Heart right ventricle (tissue), 16 donors: ENCODE data around the gene PROP1. TPM values are rescaled to one million over a fixed set of nuclear protein-coding genes. Genes with fewer than 3 reads are reported as not detected.
A peak's percentile ranks its signal among the peaks of the same experiment; 100 is the strongest.

Experiments
- ATAC-seq, 8 donors: fragments of 200-7000 bp; cut with Tn5 transposase; one replicate each; pipeline ENCODE4 v1.9.1; 2020; ENCODE audit warnings: mild to moderate bottlenecking in 8 of 8, moderate library complexity in 8 of 8, moderate number of reproducible peaks in 1 of 8
- DNase-seq, 2 donors: peaks; one replicate each; pipeline ENCODE4 v3.0.0-alpha.2; 2020
- H3K27ac ChIP-seq, 10 donors: fragments of 200-600 bp; sonication (generic) in 2 of 10; one replicate each; pipeline versions ENCODE4 v1.5.0 to v1.8.0; 2020 to 2022; ENCODE audit warnings: mild to moderate bottlenecking in 3 of 10
- H3K27me3 ChIP-seq, 7 donors: fragments of 200-600 bp; one replicate each; pipeline ENCODE4 v1.8.0; 2021 to 2022; ENCODE audit warnings: mild to moderate bottlenecking in 2 of 7
- H3K36me3 ChIP-seq, 9 donors: fragments of 200-600 bp; sonication (generic) in 1 of 9; one replicate each; pipeline versions ENCODE4 v1.5.0 to v1.8.0; 2020 to 2022; ENCODE audit warnings: mild to moderate bottlenecking in 2 of 9
- H3K4me1 ChIP-seq, 9 donors: fragments of 200-600 bp; sonication (generic) in 1 of 9; one replicate each; pipeline versions ENCODE4 v1.5.0 to v1.8.0; 2020 to 2022; ENCODE audit warnings: mild to moderate bottlenecking in 4 of 9
- H3K4me3 ChIP-seq, 10 donors: fragments of 200-600 bp; sonication (generic) in 2 of 10; one replicate each; pipeline versions ENCODE4 v1.5.0 to v1.8.0; 2020 to 2022; ENCODE audit warnings: mild to moderate bottlenecking in 7 of 10, moderate library complexity in 2 of 10
- H3K9me3 ChIP-seq, 11 donors: fragments of 200-600 bp in 10 of 11; sonication (generic) in 2 of 11; one replicate each; pipeline versions ENCODE4 v1.5.0 to v1.8.0; 2013 to 2022; ENCODE audit warnings: mild to moderate bottlenecking in 2 of 11, control low read depth in 1 of 11, moderate library complexity in 1 of 11
- WGBS, 2 donors: extraction: QIAGEN DNeasy Blood & Tissue Kit; methylation state at CpG; one replicate each; pipeline ENCODE4 v1.1.7; 2013; ENCODE audit warnings: inconsistent platforms in 1 of 2; 5-methylcytosine and 5-hydroxymethylcytosine counted together
- intact Hi-C, 10 donors: fragments of 100-400 bp; cut with DNase I; formaldehyde crosslinking; loops; one replicate each; pipeline versions ENCODE4 v1.11.1 to v1.14.2; 2022
- polyA plus RNA-seq, 2 donors: library from polyadenylated mRNA; stranded (reverse); fragments of 200-250 nt; gene quantifications; one replicate each; pipeline ENCODE4 v1.2.3, GENCODE V29; 2013
- total RNA-seq, 10 donors: library from RNA; stranded (reverse); fragmentation: NEBNext Ultra II Directional in 3 of 10; extraction: Animal tissue kit (Norgen Biotek cat#: 25700) in 3 of 10; gene quantifications; one replicate each; pipeline versions ENCODE4 v1.2.1 to v1.2.4, GENCODE V29; 2021 to 2023
- TF ChIP-seq, protein P1 (sequence below), 9 donors: fragments of 200-600 bp; sonication (generic) in 2 of 9; IDR thresholded peaks; one replicate each; pipeline versions ENCODE4 v1.5.0 to v1.8.0; 2021 to 2022; ENCODE audit warnings: antibody characterized with exemption in 9 of 9, mild to moderate bottlenecking in 5 of 9, moderate library complexity in 1 of 9
- donor health status: Arrhythmogenic right ventricular cardiomyopathy.
- donor health status: ischemic (EF 13 %, LVEDD 7.1; RV severe dilation, severe dysfunction).
- donor health status: healthy with polysubstance abuse.
- donor health status: DM: no; HTN: yes; CAD: no.
- donor health status: DM: no; HTN: no; CAD: no.
- donor health status: ischemic (EF 25% LVEDD 6.9; RV normal size, moderate dysfunction).
- donor health status: ischemic (EF 25% LVEDD 5.7; RV mildly dilated, moderate dysfunction).
- donor health status: healthy.
- donor health status: DM: yes; HTN: yes; CAD: no.
- donor health status: Ischemic cardiomyopathy.
- donor health status: ischemic (EF 35%, LVEDD 5.7; RV mildly dilated, moderate dysfunction).
- donor health status: nonischemic (EF 11% LVEDD 7.7; RV severe dilation, severe dysfunction).
- donor health status: DM: yes; HTN: yes; CAD: no.
- donor health status: PGD.
- donor health status: ischemic (EF 29% LVEDD 5.4; RV normal size, mild dysfunction).
- donor health status: nonischemic (EF 23%, LVEDD 6.1; RV moderate dilation, normal function).

Gene PROP1
- total and polyA plus RNA-seq, 12 donors = not detected

DNA sequence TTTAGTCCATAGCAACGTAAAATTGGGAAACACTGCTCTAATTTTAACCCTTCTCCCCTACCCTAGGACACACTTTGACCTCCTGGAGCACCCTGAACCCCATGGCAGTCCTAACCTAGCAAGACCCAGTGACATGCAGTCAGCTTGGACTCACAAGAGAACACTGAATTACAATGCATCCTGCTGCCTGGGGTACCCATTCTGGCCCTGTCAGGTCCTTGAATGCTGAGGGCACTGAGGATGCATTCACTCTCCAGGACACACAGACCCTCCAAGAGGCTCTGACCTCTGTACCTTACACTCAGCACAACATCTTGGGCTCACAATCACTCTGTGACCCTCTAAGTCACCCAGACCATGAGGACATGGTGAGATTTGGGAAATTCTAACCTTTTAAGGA, 1.8 kb upstream of the PROP1 start:
- Histone ChIP-seq H3K4me3 (no peak overlapping the region), H3K36me3 (no peaks in the 10 kb centered on the region), H3K27ac (no peak overlapping the region), H3K4me1 (no peaks in the 10 kb centered on the region), H3K27me3 (peaks cover 0 to 80% (median 45%) of the 10 kb centered on the region in 7 donors), H3K9me3 (no peaks in the 10 kb centered on the region)
- DNase-seq (no peak), ATAC-seq (no peak)
- 55 to 78% methylated on average over 1 of the region's 1 CpG for WGBS, 2 donors
- intact Hi-C loops = no loop called here
- TF ChIP-seq, protein P1, sequence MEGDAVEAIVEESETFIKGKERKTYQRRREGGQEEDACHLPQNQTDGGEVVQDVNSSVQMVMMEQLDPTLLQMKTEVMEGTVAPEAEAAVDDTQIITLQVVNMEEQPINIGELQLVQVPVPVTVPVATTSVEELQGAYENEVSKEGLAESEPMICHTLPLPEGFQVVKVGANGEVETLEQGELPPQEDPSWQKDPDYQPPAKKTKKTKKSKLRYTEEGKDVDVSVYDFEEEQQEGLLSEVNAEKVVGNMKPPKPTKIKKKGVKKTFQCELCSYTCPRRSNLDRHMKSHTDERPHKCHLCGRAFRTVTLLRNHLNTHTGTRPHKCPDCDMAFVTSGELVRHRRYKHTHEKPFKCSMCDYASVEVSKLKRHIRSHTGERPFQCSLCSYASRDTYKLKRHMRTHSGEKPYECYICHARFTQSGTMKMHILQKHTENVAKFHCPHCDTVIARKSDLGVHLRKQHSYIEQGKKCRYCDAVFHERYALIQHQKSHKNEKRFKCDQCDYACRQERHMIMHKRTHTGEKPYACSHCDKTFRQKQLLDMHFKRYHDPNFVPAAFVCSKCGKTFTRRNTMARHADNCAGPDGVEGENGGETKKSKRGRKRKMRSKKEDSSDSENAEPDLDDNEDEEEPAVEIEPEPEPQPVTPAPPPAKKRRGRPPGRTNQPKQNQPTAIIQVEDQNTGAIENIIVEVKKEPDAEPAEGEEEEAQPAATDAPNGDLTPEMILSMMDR (IDR thresholded peaks at IDR 0.05) = no peak

DNA sequence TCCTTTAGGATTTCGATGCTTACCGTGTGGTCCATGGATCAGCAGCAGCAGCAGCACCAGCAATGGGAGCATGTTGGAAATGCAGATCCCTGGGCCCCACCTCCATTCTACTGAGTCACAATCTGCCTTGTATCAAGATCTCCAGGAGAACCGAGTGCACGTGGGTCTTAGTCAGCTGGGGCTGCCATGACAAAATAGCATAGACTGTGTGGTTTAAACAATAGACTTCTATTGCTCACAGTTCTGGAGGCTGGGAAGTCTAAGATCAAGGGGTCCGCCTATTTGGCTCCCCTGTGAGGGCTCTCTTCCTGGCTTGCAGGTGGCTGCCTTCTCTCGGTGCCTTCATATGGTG, 1.3 kb upstream of the PROP1 start:
- intact Hi-C loops = no loop called here
- Histone ChIP-seq H3K4me3 (no peak overlapping the region), H3K9me3 (no peaks in the 10 kb centered on the region), H3K27ac (no peak overlapping the region), H3K27me3 (peaks cover 0 to 78% (median 39%) of the 10 kb centered on the region in 7 donors), H3K4me1 (no peaks in the 10 kb centered on the region), H3K36me3 (no peaks in the 10 kb centered on the region)
- TF ChIP-seq, protein P1 (IDR thresholded peaks at IDR 0.05) = no peak
- WGBS, 2 donors = 74 to 79% methylated on average over 6 of the region's 6 CpGs
- DNase-seq (no peak), ATAC-seq (no peak)

DNA sequence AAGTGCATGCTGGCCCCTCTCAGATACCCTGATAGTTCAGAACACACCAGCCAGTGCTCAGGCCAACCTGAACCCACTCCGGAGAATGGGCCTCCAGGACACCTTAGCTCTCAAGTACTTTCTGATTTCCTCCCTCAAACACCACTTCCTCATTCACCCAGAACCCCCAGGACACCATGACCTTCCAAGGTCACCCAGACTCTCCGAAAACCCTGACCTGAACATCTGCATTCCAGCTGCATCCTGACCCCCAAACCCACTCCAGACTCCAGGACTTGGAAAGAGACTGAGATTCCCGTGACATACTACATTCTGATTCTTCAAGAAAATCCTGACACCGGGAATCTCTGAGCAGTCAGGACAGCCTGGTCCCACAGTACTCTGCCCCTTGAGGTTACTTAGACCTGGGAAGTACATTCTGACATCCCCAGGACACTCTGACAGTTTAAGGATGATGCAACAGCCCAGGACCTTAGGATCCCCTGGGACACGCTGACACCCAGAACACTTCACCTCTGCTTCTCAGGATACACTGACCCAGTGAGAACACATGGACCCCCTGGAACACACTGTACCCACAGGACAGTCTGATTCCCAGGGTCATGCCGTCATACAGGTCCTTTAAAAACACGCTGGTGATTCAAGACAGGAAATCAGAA, 747 bp upstream of the PROP1 start:
- ATAC-seq = no peak
- H3K27me3 ChIP-seq = peaks cover 0 to 77% (median 39%) of the 10 kb centered on the region in 7 donors
- DNase-seq = no peak

DNA sequence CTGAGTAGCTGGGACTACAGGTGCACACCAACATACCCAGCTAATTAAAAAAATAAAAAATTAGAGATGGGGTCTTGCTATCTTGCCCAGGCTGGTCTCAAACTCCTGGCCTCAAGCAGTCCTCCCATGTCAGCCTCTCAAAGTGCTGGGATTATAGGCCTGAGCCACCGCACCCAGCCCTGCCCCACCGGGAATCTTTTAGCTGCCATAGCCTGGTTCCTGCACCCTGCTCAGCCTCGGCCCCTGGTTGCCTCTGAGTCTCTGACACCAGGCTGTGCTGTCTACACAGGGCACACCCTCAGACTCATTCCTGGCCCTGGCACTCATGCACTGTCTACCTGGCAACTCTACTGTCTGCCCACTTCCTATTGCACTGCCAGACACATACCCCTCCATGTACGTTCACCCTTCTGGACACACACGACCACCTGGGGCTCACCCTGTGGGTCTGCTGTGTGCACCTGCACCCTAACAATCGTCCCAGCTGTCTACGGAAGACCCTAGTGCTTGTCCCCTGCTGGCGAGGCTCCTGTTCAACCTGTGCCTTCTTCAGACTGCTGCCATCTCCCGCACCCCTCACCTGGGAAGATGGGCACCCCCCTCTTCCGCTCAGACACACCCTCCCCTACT, 1.4 kb downstream of the PROP1 start:
- Histone ChIP-seq H3K27ac (no peak overlapping the region), H3K9me3 (no peaks in the 10 kb centered on the region), H3K4me1 (no peaks in the 10 kb centered on the region), H3K27me3 (peaks cover 0 to 72% (median 30%) of the 10 kb centered on the region in 7 donors), H3K4me3 (no peak overlapping the region), H3K36me3 (no peaks in the 10 kb centered on the region)
- 84 to 85% methylated on average over 10 of the region's 10 CpGs for WGBS, 2 donors
- peak in 2 of 8 donors; percentile 19 to 55 for ATAC-seq
- DNase-seq = no peak
- intact Hi-C loops = no loop called here
- TF ChIP-seq, protein P1 (IDR thresholded peaks at IDR 0.05) = no peak

More for the DNA sequence above, 747 bp upstream of the PROP1 start:
- H3K27ac ChIP-seq = no peak overlapping the region
- no peaks in the 10 kb centered on the region for H3K4me1 ChIP-seq
- H3K4me3 ChIP-seq = no peak overlapping the region
- intact Hi-C loops = no loop called here
- TF ChIP-seq, protein P1 (IDR thresholded peaks at IDR 0.05) = no peak
- no peaks in the 10 kb centered on the region for H3K9me3 ChIP-seq
- 69 to 75% methylated on average over 7 of the region's 7 CpGs for WGBS, 2 donors
- no peaks in the 10 kb centered on the region for H3K36me3 ChIP-seq
